ENCODE results near the gene RPS8.
A peak's percentile ranks its signal among the peaks of the same experiment; 100 is the strongest.

RPS8 gene

GRCh38 chr1:44798481-44799365 lies 23.4 kb downstream of the RPS8 start:
- H3K4me2 ChIP-seq (ENCODE audit: low read length): no peak overlapping the region

GRCh38 chr1:44799770-44800584 lies 24.6 kb downstream of the RPS8 start, which contains the start of gene PLK3:
Gene PLK3 (plus strand): TSS chr1:44800377. CDS start chr1:44800464, 87 bp downstream.
- Histone ChIP-seq H3K27ac (peak within 1 kb of the TSS; percentile 86), H3K27me3 (ENCODE audit: control insufficient read depth, insufficient read depth, low read length) (no peaks in the 10 kb centered on the region), H3K4me3 (ENCODE audit: low read depth, low read length) (peak within 1 kb of the TSS; percentile 78), H3K36me3 (ENCODE audit: control insufficient read depth, insufficient read depth, low read length) (no peaks in the 10 kb centered on the region), H3K4me2 (ENCODE audit: low read length) (peak within 1 kb of the TSS; percentile 98), H3K79me2 (no peaks in the 10 kb centered on the region), H2AFZ (peak within 1 kb of the TSS; percentile 88), H3K9ac (peak within 1 kb of the TSS; percentile 46), H3K4me1 (no peaks in the 10 kb centered on the region), H3K9me3 (ENCODE audit: control insufficient read depth, low read length) (no peaks in the 10 kb centered on the region)
- peak; percentile 86 for TF ChIP-seq CTCF (IDR thresholded peaks at IDR 0.05)

More at GRCh38 chr1:44798481-44799365, 23.4 kb downstream of the RPS8 start:
- no peaks in the 10 kb centered on the region for H3K79me2 ChIP-seq
- no peak overlapping the region for H3K4me3 ChIP-seq (ENCODE audit: low read depth, low read length)
- no peaks in the 10 kb centered on the region for H3K9me3 ChIP-seq (ENCODE audit: control insufficient read depth, low read length)
- peak overlapping the region; percentile 46 for H2AFZ ChIP-seq
- no peak for TF ChIP-seq CTCF (IDR thresholded peaks at IDR 0.05)
- no peaks in the 10 kb centered on the region for H3K4me1 ChIP-seq
- H3K36me3 ChIP-seq (ENCODE audit: control insufficient read depth, insufficient read depth, low read length): no peaks in the 10 kb centered on the region
- peak overlapping the region; percentile 86 for H3K27ac ChIP-seq
- H3K27me3 ChIP-seq (ENCODE audit: control insufficient read depth, insufficient read depth, low read length): no peaks in the 10 kb centered on the region
- H3K9ac ChIP-seq: no peak overlapping the region

- Histone ChIP-seq H3K4me2 (ENCODE audit: low read length) (peak overlapping the region; percentile 55), H3K4me3 (ENCODE audit: low read depth, low read length) (peak overlapping the region; percentile 78), H3K9ac (no peak overlapping the region), H3K4me1 (peaks cover 3% of the 10 kb centered on the region), H3K27ac (no peak overlapping the region), H3K27me3 (ENCODE audit: control insufficient read depth, insufficient read depth, low read length) (no peaks in the 10 kb centered on the region), H2AFZ (no peak overlapping the region), H3K36me3 (ENCODE audit: control insufficient read depth, insufficient read depth, low read length) (no peaks in the 10 kb centered on the region), H3K79me2 (no peaks in the 10 kb centered on the region), H3K9me3 (ENCODE audit: control insufficient read depth, low read length) (no peaks in the 10 kb centered on the region)
- TF ChIP-seq CTCF (IDR thresholded peaks at IDR 0.05): no peak
Measured at GRCh38 chr1:44801491-44802305, 26.4 kb downstream of the RPS8 start.

- no peak for TF ChIP-seq CTCF (IDR thresholded peaks at IDR 0.05)
- Histone ChIP-seq H2AFZ (no peak overlapping the region), H3K9me3 (ENCODE audit: control insufficient read depth, low read length) (no peaks in the 10 kb centered on the region), H3K36me3 (ENCODE audit: control insufficient read depth, insufficient read depth, low read length) (no peaks in the 10 kb centered on the region), H3K4me1 (peaks cover 11% of the 10 kb centered on the region), H3K27ac (no peak overlapping the region), H3K4me2 (ENCODE audit: low read length) (peak overlapping the region; percentile 55), H3K79me2 (no peaks in the 10 kb centered on the region), H3K27me3 (ENCODE audit: control insufficient read depth, insufficient read depth, low read length) (no peaks in the 10 kb centered on the region), H3K4me3 (ENCODE audit: low read depth, low read length) (no peak overlapping the region), H3K9ac (no peak overlapping the region)
Measured at GRCh38 chr1:44802306-44803061, 27.1 kb downstream of the RPS8 start.
